GM12878 (cell line): ENCODE results near the gene CAPS. TPM values are rescaled to one million over a fixed set of nuclear protein-coding genes. Genes with fewer than 3 reads are reported as not detected.

Source experiments
- ATAC-seq: fragments of 200-7000 bp; cut with Tn5 transposase; 3 replicates; pipeline ENCODE4 v1.9.1; 2020; ENCODE audit warnings: mild to moderate bottlenecking, moderate library complexity
- BruUV-seq: library from RNA; stranded (reverse); fragments of 400-500 nt; replicated peaks from 2 replicates; lab custom pipeline; 2021; lab: Mats Ljungman, UMichigan
- CTCF ChIA-PET: fragments of 300-600 bp; sonication (Branson Sonifier 250); formaldehyde crosslinking; extraction: SDS; loops from one replicate; lab custom pipeline; 2021; ENCODE audit warnings: inconsistent platforms; lab: Yijun Ruan, JAX
- POLR2A ChIA-PET: fragments of 350-600 bp; formaldehyde crosslinking; extraction: SDS; loops from one replicate; lab custom pipeline; 2021; ENCODE audit warnings: inconsistent platforms; lab: Charles Lee
- RAD21 ChIA-PET: fragments of 300-600 bp; sonication (Branson Sonifier 250); formaldehyde crosslinking; loops from one replicate; lab custom pipeline; 2023; ENCODE audit warnings: antibody characterized with exemption; ENCODE audit not compliant: unreplicated experiment; lab: Charles Lee
- SMC1A ChIA-PET: fragments of 300-600 bp; sonication (Branson Sonifier 250); formaldehyde crosslinking; loops from one replicate; lab custom pipeline; 2023; ENCODE audit not compliant: unreplicated experiment, uncharacterized antibody; lab: Charles Lee
- DNase-seq: peaks from one replicate; pipeline ENCODE4 v3.0.0-alpha.2; 2011; ENCODE audit warnings: low read depth, low spot score
- FAIRE-seq: peaks from 3 replicates; lab custom pipeline; 2011; peaks lifted over from hg19 to GRCh38; lab: Jason Lieb, UNC
- H2AFZ ChIP-seq: 2 replicates; pipeline ENCODE4 v1.6.0; 2011; ENCODE audit warnings: low read depth, low read length, control low read depth; ENCODE audit not compliant: control insufficient read depth
- H3K27ac ChIP-seq: 2 replicates; pipeline ENCODE4 v1.5.1; 2011; ENCODE audit warnings: control low read depth; ENCODE audit not compliant: control insufficient read depth, insufficient read depth
- H3K27me3 ChIP-seq, 2 experiments: replicated peaks in 1 of 2; 2 replicates each; pipeline versions ENCODE4 v1.6.0 to v1.6.1; 2011; ENCODE audit warnings: low read length in 1 of 2; ENCODE audit not compliant: control insufficient read depth in 2 of 2, insufficient read depth in 2 of 2
- H3K36me3 ChIP-seq, 2 experiments: 2 replicates each; pipeline ENCODE4 v1.5.1; 2011; ENCODE audit warnings: low read length in 1 of 2; ENCODE audit not compliant: control insufficient read depth in 2 of 2, insufficient read depth in 2 of 2
- H3K4me1 ChIP-seq: 2 replicates; pipeline ENCODE4 v1.6.1; 2011; ENCODE audit warnings: mild to moderate bottlenecking, low read length, moderate library complexity, mixed read lengths; ENCODE audit not compliant: control insufficient read depth, insufficient read depth
- H3K4me2 ChIP-seq: 2 replicates; pipeline ENCODE4 v1.6.0; 2011; ENCODE audit warnings: control low read depth; ENCODE audit not compliant: control insufficient read depth, insufficient read depth
- H3K4me3 ChIP-seq: fragments of 200-600 bp; sonication (generic); 2 replicates; pipeline ENCODE4 v1.5.1; 2016
- H3K79me2 ChIP-seq: 2 replicates; pipeline ENCODE4 v1.6.0; 2011; ENCODE audit warnings: low read length; ENCODE audit not compliant: control insufficient read depth, insufficient read depth
- H3K9ac ChIP-seq: 2 replicates; pipeline ENCODE4 v1.8.0; 2011; ENCODE audit warnings: low read length, control low read depth, mixed read lengths; ENCODE audit not compliant: control insufficient read depth, insufficient read depth
- H3K9me3 ChIP-seq: replicated peaks from 3 replicates; pipeline ENCODE4 v1.5.1; 2011; ENCODE audit warnings: mild to moderate bottlenecking, low read length; ENCODE audit not compliant: control insufficient read depth, insufficient read depth
- H4K20me1 ChIP-seq: 2 replicates; pipeline ENCODE4 v1.6.0; 2011; ENCODE audit not compliant: control insufficient read depth, insufficient read depth
- BCL3 ChIP-seq: IDR thresholded peaks from 2 replicates; pipeline ENCODE4 v1.6.1; 2011; ENCODE audit warnings: borderline replicate concordance, low read depth, mild to moderate bottlenecking, moderate library complexity, low read length; ENCODE audit not compliant: insufficient read depth, poor library complexity, severe bottlenecking
- CBX5 ChIP-seq: sonication (generic); IDR thresholded peaks from 2 replicates; pipeline ENCODE4 v1.6.1; 2016; ENCODE audit warnings: low read depth, moderate library complexity, mild to moderate bottlenecking, inconsistent platforms
- CEBPZ ChIP-seq: fragments of 150-350 bp; IDR thresholded peaks from 2 replicates; pipeline ENCODE4 v1.6.1; 2016; ENCODE audit warnings: low read depth, low read length
- GATAD2B ChIP-seq: fragments of 450-650 bp; conservative IDR thresholded peaks from 2 replicates; pipeline ENCODE4 v1.6.1; 2017; ENCODE audit warnings: low read depth, mild to moderate bottlenecking, moderate library complexity
- PRDM15 ChIP-seq: fragments of 450-650 bp; formaldehyde crosslinking; IDR thresholded peaks from 2 replicates; pipeline ENCODE4 v1.4.0; 2020; ENCODE audit warnings: mild to moderate bottlenecking, moderate library complexity
- ZSCAN29 ChIP-seq: fragments of 450-650 bp; IDR thresholded peaks from 2 replicates; pipeline ENCODE4 v1.6.1; 2017; ENCODE audit warnings: mild to moderate bottlenecking, moderate library complexity
- WGBS: methylation state at CpG from one replicate; pipeline ENCODE4 v1.1.6; 2016; ENCODE audit warnings: low lambda C conversion rate; ENCODE audit not compliant: insufficient replicate concordance, insufficient coverage; ENCODE audit errors: missing lambda C conversion rate; 5-methylcytosine and 5-hydroxymethylcytosine counted together
- in situ Hi-C: fragments of 300-500 bp; cut with MboI; formaldehyde crosslinking; loops from 9 replicates; pipeline ENCODE4 v1.14.3; 2018; ENCODE audit warnings: mixed read lengths
- intact Hi-C: fragments of 100-400 bp; cut with micrococcal nuclease; formaldehyde crosslinking; loops from one replicate; pipeline ENCODE4 v1.14.2; 2022; ENCODE audit not compliant: unreplicated experiment
- polyA plus RNA-seq, 11 experiments: library from polyadenylated mRNA; depleted of rRNA in 4 of 11; unstranded in 6 of 11; stranded (reverse) in 5 of 11; fragments of >200 nt; fragmentation: Nextera tagmentation in 4 of 11; fragmentation: Illumina TruSeq in 1 of 11; extraction: Ambion mirVana in 4 of 11; extraction: Trizol in 1 of 11; gene quantifications; 1 replicate in 1 of 11; 2 replicates in 10 of 11; pipeline versions ENCODE4 v1.2.1 to v1.2.3, GENCODE V29; 2011 to 2016; ENCODE audit warnings: inconsistent platforms in 2 of 11, missing spikeins in 2 of 11, low read depth in 1 of 11
- total RNA-seq, 4 experiments: library from RNA; depleted of rRNA in 3 of 4; stranded (reverse); fragments of >200 nt in 3 of 4; fragmentation: Illumina TruSeq in 1 of 4; extraction: Trizol in 1 of 4; gene quantifications; 2 replicates each; pipeline versions ENCODE4 v1.2.1 to v1.2.3, GENCODE V29; 2013 to 2021

CAPS gene
- total and polyA plus RNA-seq, 10 of the 15 experiments (the other 5 are each of a cell fraction or from before 2014, with no cell fraction given) = 0.09 to 6.9 (median 2.9) TPM

- ChIA-PET CTCF (no interaction called here), POLR2A (no interaction called here)
- in situ Hi-C loops = no loop called here
- H2AFZ ChIP-seq = no peak overlapping the region
- intact Hi-C loops = no loop called here
- peak; percentile 35 for TF ChIP-seq BCL3
- no peak for TF ChIP-seq ZSCAN29
- TF ChIP-seq, all 136 proteins: peak for 1
- no peak for FAIRE-seq
- Histone ChIP-seq H3K79me2 (no peaks in the 10 kb centered on the region), H3K27me3 (no peaks in the 10 kb centered on the region), H4K20me1 (no peaks in the 10 kb centered on the region), H3K4me3 (no peak overlapping the region), H3K4me1 (no peaks in the 10 kb centered on the region), H3K4me2 (no peak overlapping the region), H3K36me3 (peaks cover 19 to 56% of the 10 kb centered on the region in 2 experiments), H3K9ac (no peak overlapping the region), H3K27ac (no peak overlapping the region), H3K9me3 (no peaks in the 10 kb centered on the region)
- ATAC-seq = no peak
- RAD21 ChIA-PET = no interaction called here
- DNase-seq = no peak
- WGBS = 98% methylated on average over 21 of the region's 21 CpGs
- no TSS peak for BruUV-seq
- SMC1A ChIA-PET = interaction anchor here (0.6 kb wide), 1 partner anchor 377 kb away, joined by 3 read pairs; no protein-coding TSS in a partner anchor
Observed at GRCh38 chr19:5921516-5922160, 7.6 kb downstream of the CAPS start.

- no peak overlapping the region for H3K9ac ChIP-seq
- H2AFZ ChIP-seq = no peak overlapping the region
- no peak for FAIRE-seq
- no TSS peak for BruUV-seq
- intact Hi-C loops = no loop called here
- no peaks in the 10 kb centered on the region for H3K27me3 ChIP-seq
- POLR2A ChIA-PET = no interaction called here
- no peak overlapping the region for H3K4me3 ChIP-seq
- DNase-seq = no peak
- RAD21 ChIA-PET = no interaction called here
- H3K4me2 ChIP-seq = no peak overlapping the region
- no peak for ATAC-seq
- no peak overlapping the region for H3K27ac ChIP-seq
- CTCF ChIA-PET = no interaction called here
- no peaks in the 10 kb centered on the region for H3K9me3 ChIP-seq
- H3K4me1 ChIP-seq = peaks cover under 1% of the 10 kb centered on the region; the same call in 1 of the 2 replicates
- no peaks in the 10 kb centered on the region for H4K20me1 ChIP-seq
- WGBS = 99% methylated on average over 12 of the region's 12 CpGs
- no peaks in the 10 kb centered on the region for H3K79me2 ChIP-seq
- SMC1A ChIA-PET = no interaction called here
- in situ Hi-C loops = no loop called here
- H3K36me3 ChIP-seq = peaks cover 22 to 58% of the 10 kb centered on the region in 2 experiments
- TF ChIP-seq CEBPZ (no peak), GATAD2B (no peak), CBX5 (no peak), PRDM15 (no peak)
Observed at GRCh38 chr19:5922161-5922545, 8.1 kb downstream of the CAPS start.
